Cardiac fibroblast (primary cell): ENCODE results near the gene KCNAB1.

Source experiments
- DNase-seq, 2 donors: peaks; one replicate each; pipeline versions ENCODE4 v3.0.0 to v3.0.0-alpha.2; 2010; ENCODE audit warnings: low read depth in 2 of 2
- H3K4me3 ChIP-seq, 2 donors: replicated peaks in 1 of 2; 1 replicate in 1 of 2; 2 replicates in 1 of 2; pipeline ENCODE4 v1.5.1; 2011; ENCODE audit warnings: low read depth in 2 of 2, low read length in 2 of 2, mild to moderate bottlenecking in 2 of 2, moderate library complexity in 1 of 2
- TF ChIP-seq, protein P1 (sequence below): IDR thresholded peaks from one replicate; pipeline ENCODE4 v1.5.1; 2011; ENCODE audit warnings: low read depth, mild to moderate bottlenecking, low read length, inconsistent platforms

KCNAB1 gene

GRCh38 chr3:156341831-156342416, 221.5 kb downstream of the KCNAB1 start:
- no peak overlapping the region for H3K4me3 ChIP-seq
- TF ChIP-seq, protein P1, sequence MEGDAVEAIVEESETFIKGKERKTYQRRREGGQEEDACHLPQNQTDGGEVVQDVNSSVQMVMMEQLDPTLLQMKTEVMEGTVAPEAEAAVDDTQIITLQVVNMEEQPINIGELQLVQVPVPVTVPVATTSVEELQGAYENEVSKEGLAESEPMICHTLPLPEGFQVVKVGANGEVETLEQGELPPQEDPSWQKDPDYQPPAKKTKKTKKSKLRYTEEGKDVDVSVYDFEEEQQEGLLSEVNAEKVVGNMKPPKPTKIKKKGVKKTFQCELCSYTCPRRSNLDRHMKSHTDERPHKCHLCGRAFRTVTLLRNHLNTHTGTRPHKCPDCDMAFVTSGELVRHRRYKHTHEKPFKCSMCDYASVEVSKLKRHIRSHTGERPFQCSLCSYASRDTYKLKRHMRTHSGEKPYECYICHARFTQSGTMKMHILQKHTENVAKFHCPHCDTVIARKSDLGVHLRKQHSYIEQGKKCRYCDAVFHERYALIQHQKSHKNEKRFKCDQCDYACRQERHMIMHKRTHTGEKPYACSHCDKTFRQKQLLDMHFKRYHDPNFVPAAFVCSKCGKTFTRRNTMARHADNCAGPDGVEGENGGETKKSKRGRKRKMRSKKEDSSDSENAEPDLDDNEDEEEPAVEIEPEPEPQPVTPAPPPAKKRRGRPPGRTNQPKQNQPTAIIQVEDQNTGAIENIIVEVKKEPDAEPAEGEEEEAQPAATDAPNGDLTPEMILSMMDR: no peak
- no peak for DNase-seq

DNA sequence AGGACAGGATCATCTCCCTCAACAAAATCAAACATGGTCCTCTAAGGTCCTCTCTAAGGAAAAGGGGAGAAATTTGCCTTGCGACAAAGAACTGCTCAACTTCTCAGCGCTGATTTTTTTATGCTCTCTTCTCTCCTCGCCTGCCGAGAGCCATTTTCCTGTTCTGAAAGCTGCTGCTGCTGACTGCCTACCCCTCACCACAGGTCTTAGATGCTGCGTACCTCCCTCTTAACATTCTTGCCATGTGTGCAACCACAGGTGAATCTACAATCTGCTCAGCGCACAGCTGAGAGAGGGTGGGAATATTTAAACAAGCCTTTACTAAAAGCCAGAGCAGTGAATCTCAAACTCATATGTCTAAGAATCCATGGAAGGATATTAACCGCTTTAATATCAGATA, 223.8 kb downstream of the KCNAB1 start:
- no peak overlapping the region for H3K4me3 ChIP-seq
- DNase-seq: no peak
- TF ChIP-seq, protein P1: no peak

DNA sequence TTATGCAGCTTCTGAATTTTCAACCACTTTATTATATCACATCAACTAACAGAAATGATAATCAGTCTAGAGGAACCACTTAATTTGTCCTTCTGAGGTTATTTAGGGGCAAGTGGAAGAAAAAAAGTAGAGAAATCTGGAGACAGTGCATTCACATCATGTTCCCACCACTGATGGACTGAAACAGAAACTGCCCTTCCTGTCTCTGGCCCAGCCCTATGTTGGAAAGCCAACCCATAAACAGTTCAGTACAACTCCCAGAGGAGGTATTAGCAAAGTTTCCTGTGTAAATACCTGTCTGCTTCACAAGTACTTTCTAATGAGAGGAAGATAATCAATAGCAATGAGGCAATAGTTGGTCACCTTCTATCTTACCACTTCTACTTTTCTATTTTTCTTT, 228.7 kb downstream of the KCNAB1 start:
- TF ChIP-seq, protein P1: no peak
- H3K4me3 ChIP-seq: no peak overlapping the region
- no peak for DNase-seq

GRCh38 chr3:156349978-156350377, 229.6 kb downstream of the KCNAB1 start:
- H3K4me3 ChIP-seq: no peak overlapping the region
- TF ChIP-seq, protein P1: no peak
- DNase-seq: no peak

- TF ChIP-seq, protein P1: no peak
- H3K4me3 ChIP-seq: no peak overlapping the region
- no peak for DNase-seq
Observed at GRCh38 chr3:156350781-156351180, 230.4 kb downstream of the KCNAB1 start.

DNA sequence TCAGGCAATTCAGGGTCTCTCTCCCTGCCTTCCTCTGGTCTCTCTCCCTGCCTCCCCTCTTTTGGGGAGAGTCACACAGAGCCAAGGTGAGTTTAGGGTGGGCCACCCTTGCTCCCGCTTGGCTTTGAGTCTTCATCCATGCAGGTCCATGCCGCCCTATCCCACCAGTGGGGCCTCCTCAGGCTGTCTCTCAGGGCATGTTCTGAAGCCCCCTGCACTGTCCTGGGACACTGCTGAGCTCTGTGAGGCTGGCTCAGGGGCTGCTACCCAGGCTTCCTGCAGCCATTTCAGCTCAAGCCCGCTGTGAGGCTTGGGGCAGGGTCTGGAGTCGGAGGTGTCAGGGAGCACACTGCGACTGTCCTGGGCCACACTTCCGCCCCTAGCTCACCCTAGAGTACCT, 231.4 kb downstream of the KCNAB1 start:
- no peak overlapping the region for H3K4me3 ChIP-seq
- TF ChIP-seq, protein P1: no peak
- no peak for DNase-seq

DNA sequence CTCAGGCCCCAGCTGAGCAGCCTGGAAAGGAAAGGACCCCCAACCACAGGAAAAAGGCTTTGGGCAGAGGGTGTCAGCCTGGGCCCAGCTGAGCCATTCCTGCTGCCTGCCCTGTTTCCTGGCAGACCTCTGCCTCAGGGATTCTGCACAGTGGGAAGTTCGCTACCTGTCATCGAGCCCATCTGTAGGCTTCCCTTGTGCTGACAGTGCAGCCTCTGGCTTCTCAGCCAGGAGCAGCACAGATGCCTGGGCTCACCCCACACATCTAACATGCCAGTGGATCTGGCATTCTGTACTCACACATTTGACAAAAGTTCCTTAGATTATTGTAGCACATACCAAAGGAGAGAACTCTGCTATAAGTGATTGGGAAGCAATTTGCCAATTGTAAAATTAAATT, 232.3 kb downstream of the KCNAB1 start:
- TF ChIP-seq, protein P1: no peak
- H3K4me3 ChIP-seq: no peak overlapping the region
- no peak for DNase-seq
